Activated CD4-positive, alpha-beta T cell treated with anti-CD3 and anti-CD28 coated beads, Interleukin-2, amount 10 ng/mL, durations not matched to agents 7 days and 5 days (primary cell): ENCODE results near the gene CAPN13. TPM values are rescaled to one million over a fixed set of nuclear protein-coding genes. Genes with fewer than 3 reads are reported as not detected.

Experiments used
- CTCF ChIA-PET: fragments of 350-600 bp; sonication (Branson Sonifier 250); formaldehyde crosslinking; loops from one replicate; lab custom pipeline; 2021; ENCODE audit warnings: antibody characterized with exemption; lab: Charles Lee
- POLR2A ChIA-PET: fragments of 350-600 bp; sonication (Branson Sonifier 250); formaldehyde crosslinking; loops from one replicate; lab custom pipeline; 2021; ENCODE audit warnings: antibody characterized with exemption; lab: Charles Lee
- DNase-seq: peaks from one replicate; pipeline ENCODE4 v3.0.0-alpha.2; 2020
- H3K27ac Mint-ChIP-seq: one replicate; pipeline ENCODE4 v1.8.0; 2021; ENCODE audit warnings: mild to moderate bottlenecking, moderate library complexity, mixed read lengths
- H3K27me3 Mint-ChIP-seq: one replicate; pipeline ENCODE4 v1.8.0; 2021; ENCODE audit warnings: mixed read lengths
- H3K36me3 Mint-ChIP-seq: one replicate; pipeline ENCODE4 v1.8.0; 2021; ENCODE audit warnings: low read depth, mixed read lengths
- H3K4me1 Mint-ChIP-seq: one replicate; pipeline ENCODE4 v1.8.0; 2021; ENCODE audit warnings: mixed read lengths
- H3K4me3 Mint-ChIP-seq: one replicate; pipeline ENCODE4 v1.8.0; 2021; ENCODE audit warnings: mild to moderate bottlenecking, moderate library complexity, mixed read lengths
- H3K9me3 Mint-ChIP-seq: one replicate; pipeline ENCODE4 v1.8.0; 2021; ENCODE audit warnings: mixed read lengths
- total RNA-seq, 2 experiments: library from RNA; stranded (reverse); gene quantifications; one replicate each; pipeline ENCODE4 v1.2.3, GENCODE V29; 2021

The CAPN13 gene
- total RNA-seq, 2 experiments from 2014 or later: not detected

DNA sequence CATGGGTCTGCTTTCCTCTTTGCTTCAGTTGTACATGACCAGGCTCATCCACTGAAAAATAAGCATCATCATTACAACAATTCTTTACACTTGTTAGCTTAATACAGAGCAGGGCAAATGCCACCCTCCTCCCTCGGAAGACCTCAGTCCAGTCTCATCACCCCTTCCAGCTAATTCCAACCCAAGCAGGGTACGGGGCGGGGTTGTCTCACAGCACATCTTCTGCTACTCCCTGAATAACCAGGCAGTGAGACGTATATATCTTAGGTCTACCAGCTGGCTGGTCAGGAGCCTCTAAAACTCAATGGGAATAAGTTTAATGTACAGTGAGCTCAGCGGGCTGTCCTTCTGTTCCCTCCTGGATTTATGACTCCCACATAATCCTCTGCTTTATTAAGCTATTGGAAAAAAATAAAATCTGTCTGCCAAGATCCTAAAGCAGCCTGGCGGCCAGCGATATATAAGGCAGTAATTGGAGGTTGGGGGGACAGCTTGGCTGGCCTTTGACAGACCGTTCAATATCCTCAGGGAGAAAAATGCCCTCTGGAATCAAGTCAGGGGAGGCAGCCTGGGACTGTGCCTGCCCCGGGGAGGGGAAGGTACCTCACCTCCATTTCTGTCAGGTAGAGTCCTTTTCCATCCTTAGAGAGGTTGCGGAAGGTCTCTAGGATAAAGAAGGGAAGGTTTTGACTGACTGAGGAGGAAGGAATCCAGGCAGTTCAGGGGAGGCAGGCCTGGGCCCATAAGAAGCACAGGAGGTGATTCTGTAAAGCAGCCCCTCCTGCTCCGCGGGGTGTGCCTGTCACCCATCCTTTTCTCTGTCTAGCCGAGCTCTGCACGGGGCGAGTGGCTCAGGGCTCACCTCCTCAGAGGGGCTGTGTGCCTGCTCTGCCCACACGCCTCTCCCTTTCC, 76.3 kb downstream of the CAPN13 start:
- CTCF ChIA-PET: interaction anchor here (0.9 to 1.1 kb wide), 2 partner anchors 19 to 589 kb away, joined by 3 read pairs; no protein-coding TSS in a partner anchor
- POLR2A ChIA-PET: no interaction called here
- H3K27me3 Mint-ChIP-seq: peaks cover 6% of the 10 kb centered on the region
- no peak overlapping the region for H3K27ac Mint-ChIP-seq
- no peaks in the 10 kb centered on the region for H3K36me3 Mint-ChIP-seq
- no peaks in the 10 kb centered on the region for H3K4me1 Mint-ChIP-seq
- H3K4me3 Mint-ChIP-seq: no peak overlapping the region
- DNase-seq: no peak
- no peaks in the 10 kb centered on the region for H3K9me3 Mint-ChIP-seq

DNA sequence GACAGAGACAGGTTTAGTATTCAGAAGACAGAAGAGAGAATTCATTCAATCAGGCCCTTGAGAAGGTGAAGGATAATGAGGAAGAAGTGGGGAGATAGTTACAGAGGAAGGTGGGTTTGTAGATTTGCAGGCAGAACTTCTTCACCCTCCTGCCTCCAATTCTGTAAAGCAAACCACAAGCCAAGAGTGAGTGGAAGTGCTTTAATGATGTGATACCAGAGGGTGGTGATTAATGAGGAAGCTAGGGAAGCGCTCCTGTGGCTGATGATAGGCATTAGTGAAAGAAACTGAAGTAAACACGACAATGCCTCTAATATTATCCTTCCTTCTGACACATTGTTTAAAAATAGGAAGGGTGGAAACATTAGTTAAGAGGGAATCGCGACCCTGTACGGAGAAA, 78.2 kb downstream of the CAPN13 start:
- ChIA-PET POLR2A (no interaction called here), CTCF (no interaction called here)
- H3K4me3 Mint-ChIP-seq: no peak overlapping the region
- H3K36me3 Mint-ChIP-seq: no peaks in the 10 kb centered on the region
- peaks cover 6% of the 10 kb centered on the region for H3K27me3 Mint-ChIP-seq
- H3K27ac Mint-ChIP-seq: no peak overlapping the region
- H3K9me3 Mint-ChIP-seq: no peaks in the 10 kb centered on the region
- no peaks in the 10 kb centered on the region for H3K4me1 Mint-ChIP-seq
- no peak for DNase-seq

DNA sequence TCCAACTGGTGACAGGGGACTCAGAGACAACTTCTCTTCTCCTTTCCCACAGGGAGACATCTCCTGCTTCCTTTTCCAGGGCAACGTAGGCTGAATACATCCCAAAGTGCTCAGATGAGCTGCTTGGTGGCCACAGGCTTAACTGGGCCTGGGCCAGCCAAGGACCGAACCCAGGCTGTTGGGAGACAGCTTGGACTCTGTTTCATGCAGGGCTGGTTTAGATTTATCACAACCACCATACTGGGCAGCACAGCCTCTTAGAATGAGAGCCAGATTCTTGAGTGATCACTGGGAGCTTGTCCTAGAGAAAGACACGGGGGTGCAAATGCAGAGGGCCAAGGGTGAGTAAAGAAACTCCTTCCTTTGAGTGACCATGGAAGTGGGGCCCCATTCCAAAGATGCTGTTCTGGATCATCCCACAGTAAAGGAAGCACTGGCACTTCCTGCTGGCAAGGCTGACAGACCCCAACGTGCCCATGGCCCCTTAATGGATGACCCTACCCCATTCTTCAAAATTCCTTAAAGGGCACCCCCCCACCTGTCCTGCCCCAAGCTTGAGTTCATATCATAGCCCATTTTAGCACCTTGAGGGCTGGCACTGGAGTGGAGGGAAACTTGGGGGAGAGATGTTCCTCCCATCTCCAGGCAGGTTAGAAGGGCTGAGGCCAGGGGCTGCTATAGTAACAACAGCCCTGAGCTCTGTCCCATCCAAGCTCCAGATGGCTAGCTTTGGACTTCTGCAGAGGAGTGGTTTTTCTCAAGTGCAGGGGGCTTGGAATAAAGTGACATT, 84.1 kb downstream of the CAPN13 start:
- no peak overlapping the region for H3K27ac Mint-ChIP-seq
- peaks cover 15% of the 10 kb centered on the region for H3K27me3 Mint-ChIP-seq

DNA sequence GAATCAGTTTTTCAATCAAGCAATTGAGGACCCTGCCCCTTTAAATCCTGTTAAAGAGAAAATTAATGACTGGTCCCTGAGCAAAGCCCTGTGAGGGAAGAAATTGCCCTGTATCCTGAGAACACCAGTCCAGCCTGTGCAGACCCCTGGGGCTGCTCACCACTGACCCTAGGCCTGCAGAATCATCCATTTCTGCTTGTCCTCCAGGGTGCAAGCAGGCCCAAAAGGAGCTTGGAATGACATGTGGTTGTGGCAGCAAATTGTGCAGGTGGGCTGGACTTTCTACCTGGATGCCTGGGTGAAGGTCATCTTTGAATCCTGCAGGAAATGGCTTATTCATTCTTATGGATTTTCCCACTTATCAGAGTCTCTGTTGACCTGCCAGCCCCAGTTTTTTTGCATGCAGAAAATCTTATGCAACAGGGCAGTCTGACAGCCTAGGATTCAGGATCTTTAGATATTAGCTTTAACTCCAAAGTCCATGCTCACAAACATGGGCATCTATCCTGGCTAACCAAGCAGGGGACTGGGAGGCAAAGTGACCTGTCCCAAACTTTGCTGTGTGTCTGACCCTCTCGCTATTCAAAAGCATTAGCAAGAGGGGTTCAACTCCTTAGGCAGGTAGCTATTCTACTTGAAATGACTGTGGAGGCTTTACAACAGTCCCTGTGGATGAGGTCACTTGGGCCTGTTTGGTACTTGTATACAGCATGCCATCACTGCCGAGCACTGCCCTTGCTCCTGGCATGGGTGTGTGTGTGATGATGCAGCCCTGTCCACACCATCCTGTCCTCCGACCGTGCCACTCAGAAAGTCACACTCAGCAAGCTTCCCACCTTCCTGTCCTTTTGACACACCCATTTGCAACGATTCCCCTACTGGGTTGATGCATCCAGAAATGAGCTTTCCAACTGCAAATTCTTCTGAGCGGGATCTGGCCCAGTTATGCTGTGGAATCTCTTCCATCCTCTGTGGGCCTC, 85.3 kb downstream of the CAPN13 start:
- no peaks in the 10 kb centered on the region for H3K4me1 Mint-ChIP-seq
- H3K27ac Mint-ChIP-seq: no peak overlapping the region
- no peak for DNase-seq
- peaks cover 10% of the 10 kb centered on the region for H3K27me3 Mint-ChIP-seq
- ChIA-PET POLR2A (no interaction called here), CTCF (interaction anchor here (1.0 to 3.4 kb wide), 2 partner anchors 10 to 557 kb away, joined by 4 to 20 read pairs; no protein-coding TSS in a partner anchor)
- no peak overlapping the region for H3K4me3 Mint-ChIP-seq
- no peaks in the 10 kb centered on the region for H3K36me3 Mint-ChIP-seq
- H3K9me3 Mint-ChIP-seq: no peaks in the 10 kb centered on the region

More for the DNA sequence above, 84.1 kb downstream of the CAPN13 start:
- no peaks in the 10 kb centered on the region for H3K9me3 Mint-ChIP-seq
- CTCF ChIA-PET: interaction anchor here (3.4 kb wide), 1 partner anchor 12 kb away, joined by 20 read pairs; no protein-coding TSS in a partner anchor
- POLR2A ChIA-PET: interaction anchor here (0.7 kb wide), 1 partner anchor 312 kb away, joined by 4 read pairs; no protein-coding TSS in a partner anchor
- no peak for DNase-seq
- H3K4me1 Mint-ChIP-seq: no peaks in the 10 kb centered on the region
- no peak overlapping the region for H3K4me3 Mint-ChIP-seq
- no peaks in the 10 kb centered on the region for H3K36me3 Mint-ChIP-seq

- Mint-ChIP-seq H3K9me3 (no peaks in the 10 kb centered on the region), H3K36me3 (no peaks in the 10 kb centered on the region), H3K27ac (no peak overlapping the region), H3K4me1 (no peaks in the 10 kb centered on the region), H3K4me3 (no peak overlapping the region), H3K27me3 (peaks cover 10% of the 10 kb centered on the region)
- POLR2A ChIA-PET: no interaction called here
- CTCF ChIA-PET: interaction anchor here (3.4 kb wide), 1 partner anchor 10 kb away, joined by 20 read pairs; no protein-coding TSS in a partner anchor
- DNase-seq: no peak
Measured at GRCh38 chr2:30721241-30721640, 86.0 kb downstream of the CAPN13 start.

GRCh38 chr2:30717081-30717650, 90.1 kb downstream of the CAPN13 start:
- peaks cover 10% of the 10 kb centered on the region for H3K27me3 Mint-ChIP-seq
- no peak overlapping the region for H3K4me3 Mint-ChIP-seq
- DNase-seq: no peak
- CTCF ChIA-PET: interaction anchor here (12.5 kb wide), 1 partner anchor 549 kb away, joined by 252 read pairs; no protein-coding TSS in a partner anchor
- H3K36me3 Mint-ChIP-seq: no peaks in the 10 kb centered on the region
- no peak overlapping the region for H3K27ac Mint-ChIP-seq
- no peaks in the 10 kb centered on the region for H3K9me3 Mint-ChIP-seq
- peaks cover 6% of the 10 kb centered on the region for H3K4me1 Mint-ChIP-seq
- POLR2A ChIA-PET: no interaction called here

GRCh38 chr2:30716123-30716900, 90.9 kb downstream of the CAPN13 start:
- no peak overlapping the region for H3K27ac Mint-ChIP-seq
- ChIA-PET POLR2A (no interaction called here), CTCF (interaction anchor here (0.5 to 12.5 kb wide), 4 partner anchors 11 to 1098 kb away, joined by 3 to 252 read pairs (median 7); no protein-coding TSS in a partner anchor)
- H3K4me1 Mint-ChIP-seq: peaks cover 6% of the 10 kb centered on the region
- H3K36me3 Mint-ChIP-seq: no peaks in the 10 kb centered on the region
- no peak for DNase-seq
- H3K27me3 Mint-ChIP-seq: peaks cover 10% of the 10 kb centered on the region
- no peak overlapping the region for H3K4me3 Mint-ChIP-seq
- H3K9me3 Mint-ChIP-seq: no peaks in the 10 kb centered on the region

DNA sequence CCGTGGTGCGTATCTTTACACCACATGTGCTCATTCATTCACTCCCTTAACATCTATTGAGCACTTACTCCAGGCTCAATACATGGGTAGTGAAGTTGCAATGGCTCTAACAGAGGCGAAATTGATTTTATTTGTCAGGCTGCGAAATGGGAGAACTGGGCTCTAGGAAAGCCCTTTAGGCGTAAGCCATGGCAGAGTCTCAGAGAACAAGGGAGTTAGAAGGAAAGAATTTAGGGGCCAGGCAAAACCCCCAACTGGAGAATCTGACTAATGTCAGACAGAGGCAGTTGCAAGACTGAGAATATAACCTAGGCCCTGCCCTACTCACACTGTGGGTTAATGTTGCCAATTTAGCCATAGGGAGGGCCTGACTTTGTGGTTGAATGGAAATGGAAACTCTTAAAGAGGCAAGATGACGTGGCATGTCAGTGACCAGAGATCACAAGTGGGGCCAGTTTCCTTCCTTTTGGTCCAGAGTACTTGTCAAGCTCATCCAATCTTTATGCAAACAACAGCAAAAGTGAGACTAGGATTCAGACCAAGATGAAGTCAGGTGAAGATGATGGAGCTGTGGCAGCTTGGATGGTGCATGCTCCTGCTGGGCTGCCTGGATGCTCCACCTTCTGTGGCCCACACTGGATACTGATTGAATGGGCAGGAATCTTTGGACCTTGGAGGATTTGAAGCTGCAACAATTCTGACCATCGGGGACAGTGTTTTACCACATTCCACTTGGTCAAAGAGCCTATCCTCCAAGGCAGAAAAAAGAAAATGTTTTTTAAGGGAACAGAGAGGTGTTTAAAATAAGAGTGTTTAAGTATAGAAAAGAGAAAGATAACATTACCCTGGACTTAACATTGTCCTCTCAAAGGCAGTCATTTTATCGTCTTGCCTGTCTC, 92.2 kb downstream of the CAPN13 start:
- no peak for DNase-seq
- peaks cover 7% of the 10 kb centered on the region for H3K27me3 Mint-ChIP-seq
- CTCF ChIA-PET: interaction anchor here (0.7 to 12.5 kb wide), 5 partner anchors 455 to 744 kb away, joined by 3 to 252 read pairs (median 9); no protein-coding TSS in a partner anchor
- no peak overlapping the region for H3K4me3 Mint-ChIP-seq
- no peaks in the 10 kb centered on the region for H3K9me3 Mint-ChIP-seq
- POLR2A ChIA-PET: no interaction called here
- peak overlapping the region; percentile 6 for H3K27ac Mint-ChIP-seq
- no peaks in the 10 kb centered on the region for H3K36me3 Mint-ChIP-seq
- H3K4me1 Mint-ChIP-seq: peaks cover 6% of the 10 kb centered on the region

DNA sequence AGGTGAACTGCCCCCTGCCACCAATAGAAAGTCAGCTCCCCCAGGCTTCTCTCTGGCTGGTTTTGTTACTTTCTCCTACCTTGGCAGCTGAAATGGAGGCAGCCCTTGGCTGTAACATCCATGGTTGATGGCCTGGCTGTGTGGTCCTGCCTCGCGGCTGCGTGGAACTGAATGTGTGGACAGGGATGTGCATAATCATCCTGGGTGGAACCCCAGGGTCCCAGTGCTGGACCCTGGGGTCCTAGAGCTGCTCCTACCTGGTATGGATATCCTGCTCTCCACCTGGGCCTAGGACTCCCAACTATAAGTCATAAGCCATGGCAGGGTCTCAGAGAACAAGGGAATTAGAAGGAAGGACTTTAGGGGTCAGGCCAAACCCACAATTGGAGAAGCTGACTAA, 93.5 kb downstream of the CAPN13 start:
- Mint-ChIP-seq H3K9me3 (no peaks in the 10 kb centered on the region), H3K27me3 (no peaks in the 10 kb centered on the region), H3K4me3 (no peak overlapping the region), H3K4me1 (peaks cover 6% of the 10 kb centered on the region), H3K36me3 (no peaks in the 10 kb centered on the region), H3K27ac (peak overlapping the region; percentile 33)
- POLR2A ChIA-PET: no interaction called here
- CTCF ChIA-PET: interaction anchor here (0.6 to 12.5 kb wide), 16 partner anchors 18 to 623 kb away, joined by 3 to 252 read pairs (median 4); no protein-coding TSS in a partner anchor
- no peak for DNase-seq

GRCh38 chr2:30711646-30712085, 95.6 kb downstream of the CAPN13 start:
- H3K4me3 Mint-ChIP-seq: no peak overlapping the region
- ChIA-PET POLR2A (no interaction called here), CTCF (interaction anchor here (0.5 to 12.5 kb wide), 73 partner anchors 9 to 812 kb away, joined by 3 to 252 read pairs (median 5); partner anchors contain the start of genes GALNT14 and YPEL5)
- H3K9me3 Mint-ChIP-seq: no peaks in the 10 kb centered on the region
- no peaks in the 10 kb centered on the region for H3K27me3 Mint-ChIP-seq
- H3K27ac Mint-ChIP-seq: no peak overlapping the region
- peak; percentile 93 for DNase-seq
- H3K4me1 Mint-ChIP-seq: peaks cover 6% of the 10 kb centered on the region
- H3K36me3 Mint-ChIP-seq: no peaks in the 10 kb centered on the region
